Loucy (cell line): ENCODE data around the gene TENM4.

ENCODE experiments used
- CTCF ChIP-seq: fragments of 200-600 bp; sonication (generic); conservative IDR thresholded peaks from 2 replicates; pipeline ENCODE4 v1.5.1; 2014; ENCODE audit warnings: mild to moderate bottlenecking, antibody characterized with exemption, low read length
- EZH2phosphoT487 ChIP-seq: fragments of 200-600 bp; IDR thresholded peaks from 2 replicates; pipeline ENCODE4 v1.6.1; 2018; ENCODE audit warnings: antibody characterized with exemption, mild to moderate bottlenecking, moderate library complexity, borderline replicate concordance

- no peak for TF ChIP-seq CTCF
- no peak for TF ChIP-seq EZH2phosphoT487
These were observed 231.1 kb downstream of the TENM4 start for GRCh38 chr11:79209540-79210266.
